ENCODE results near the gene TTC7B.

- no peak for TF ChIP-seq CREB3 (tag; conservative IDR thresholded peaks at IDR 0.05; ENCODE audit: low read depth)
- TF ChIP-seq RERE (CRISPR knock-in tag; IDR thresholded peaks at IDR 0.05; ENCODE audit: borderline replicate concordance), result no peak
- no peak for TF ChIP-seq ZNF23 (CRISPR knock-in tag; IDR thresholded peaks at IDR 0.05)
- no peak for TF ChIP-seq FOXA1 (IDR thresholded peaks at IDR 0.05; ENCODE audit: borderline replicate concordance)
- TF ChIP-seq, protein P1, sequence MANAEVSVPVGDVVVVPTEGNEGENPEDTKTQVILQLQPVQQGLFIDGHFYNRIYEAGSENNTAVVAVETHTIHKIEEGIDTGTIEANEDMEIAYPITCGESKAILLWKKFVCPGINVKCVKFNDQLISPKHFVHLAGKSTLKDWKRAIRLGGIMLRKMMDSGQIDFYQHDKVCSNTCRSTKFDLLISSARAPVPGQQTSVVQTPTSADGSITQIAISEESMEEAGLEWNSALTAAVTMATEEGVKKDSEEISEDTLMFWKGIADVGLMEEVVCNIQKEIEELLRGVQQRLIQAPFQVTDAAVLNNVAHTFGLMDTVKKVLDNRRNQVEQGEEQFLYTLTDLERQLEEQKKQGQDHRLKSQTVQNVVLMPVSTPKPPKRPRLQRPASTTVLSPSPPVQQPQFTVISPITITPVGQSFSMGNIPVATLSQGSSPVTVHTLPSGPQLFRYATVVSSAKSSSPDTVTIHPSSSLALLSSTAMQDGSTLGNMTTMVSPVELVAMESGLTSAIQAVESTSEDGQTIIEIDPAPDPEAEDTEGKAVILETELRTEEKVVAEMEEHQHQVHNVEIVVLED (CRISPR knock-in tag; IDR thresholded peaks at IDR 0.05), result no peak
- no peak for TF ChIP-seq SMAD3 (CRISPR knock-in tag; conservative IDR thresholded peaks at IDR 0.05)
- TF ChIP-seq ZNF644 (tag; IDR thresholded peaks at IDR 0.05; ENCODE audit: low read depth), result no peak
- TF ChIP-seq BHLHE40 (IDR thresholded peaks at IDR 0.05; ENCODE audit: low read length), result no peak
- TF ChIP-seq ZFP1 (CRISPR knock-in tag; IDR thresholded peaks at IDR 0.05), result no peak
- TF ChIP-seq NFRKB (IDR thresholded peaks at IDR 0.05; ENCODE audit: low read depth), result no peak
These were observed 83.5 kb downstream of the TTC7B start for GRCh38 chr14:90732718-90733117.

All from K562 (cell line).